OCI-LY7 (cell line): ENCODE measurements around the gene MARK2. TPM values are rescaled to one million over a fixed set of nuclear protein-coding genes. Genes with fewer than 3 reads are reported as not detected.

Source experiments
- BruUV-seq: library from RNA; stranded (reverse); fragments of 400-500 nt; replicated peaks from 2 replicates; lab custom pipeline; 2021; lab: Mats Ljungman, UMichigan
- CTCF ChIA-PET: fragments of 300-600 bp; sonication (Branson Sonifier 250); formaldehyde crosslinking; loops from one replicate; lab custom pipeline; 2022; ENCODE audit warnings: antibody characterized with exemption; ENCODE audit not compliant: unreplicated experiment; lab: Charles Lee
- POLR2A ChIA-PET: fragments of 300-600 bp; sonication (Branson Sonifier 250); formaldehyde crosslinking; loops from one replicate; lab custom pipeline; 2022; ENCODE audit warnings: antibody characterized with exemption; lab: Charles Lee
- DNase-seq: peaks from one replicate; pipeline ENCODE4 v3.0.0-alpha.2; 2015; ENCODE audit warnings: low spot score
- H2AFZ ChIP-seq: fragments of 200-600 bp; sonication (generic), shearing (Covaris generic); 2 replicates; pipeline ENCODE4 v1.6.1; 2014; ENCODE audit warnings: mild to moderate bottlenecking, antibody characterized with exemption, low read length, moderate library complexity
- H3K27ac ChIP-seq: fragments of 200-600 bp; sonication (generic); 2 replicates; pipeline ENCODE4 v1.5.1; 2014; ENCODE audit warnings: mixed run types, low read depth, mild to moderate bottlenecking, moderate library complexity, low read length, inconsistent platforms; ENCODE audit not compliant: poor library complexity, severe bottlenecking
- H3K36me3 ChIP-seq: fragments of 200-600 bp; sonication (generic); 2 replicates; pipeline ENCODE4 v1.6.1; 2014; ENCODE audit warnings: mild to moderate bottlenecking, antibody characterized with exemption, low read length, moderate library complexity, mixed read lengths; ENCODE audit not compliant: insufficient read depth
- H3K4me1 ChIP-seq: fragments of 200-600 bp; sonication (generic); 2 replicates; pipeline ENCODE4 v1.5.1; 2014; ENCODE audit warnings: mild to moderate bottlenecking, low read length; ENCODE audit not compliant: insufficient read depth, poor library complexity, severe bottlenecking
- H3K4me2 ChIP-seq: fragments of 200-600 bp; sonication (generic); 2 replicates; pipeline ENCODE4 v1.6.1; 2014; ENCODE audit warnings: mild to moderate bottlenecking, low read length
- H3K4me3 ChIP-seq: fragments of 200-600 bp; sonication (generic); 2 replicates; pipeline ENCODE4 v1.5.1; 2014; ENCODE audit warnings: mild to moderate bottlenecking, low read depth, low read length; ENCODE audit not compliant: poor library complexity, severe bottlenecking
- H3K79me2 ChIP-seq: fragments of 200-600 bp; sonication (generic); 2 replicates; pipeline ENCODE4 v1.6.1; 2016; ENCODE audit warnings: low read depth, mild to moderate bottlenecking, low read length, moderate library complexity, mixed read lengths; ENCODE audit not compliant: insufficient read depth
- H3K9me2 ChIP-seq: fragments of 200-600 bp; sonication (generic); 2 replicates; pipeline ENCODE4 v1.6.1; 2016; ENCODE audit warnings: mild to moderate bottlenecking, low read length, mixed read lengths; ENCODE audit not compliant: insufficient read depth
- H3K9me3 ChIP-seq: fragments of 200-600 bp; sonication (generic); 2 replicates; pipeline ENCODE4 v1.6.1; 2014; ENCODE audit warnings: mild to moderate bottlenecking, mixed run types, low read length, mixed read lengths
- H4K20me1 ChIP-seq: fragments of 200-600 bp; sonication (generic); 2 replicates; pipeline ENCODE4 v1.6.1; 2014; ENCODE audit warnings: mild to moderate bottlenecking, antibody characterized with exemption, low read length, moderate library complexity, mixed read lengths; ENCODE audit not compliant: insufficient read depth
- CTCF ChIP-seq: fragments of 200-600 bp; sonication (generic); conservative IDR thresholded peaks from 2 replicates; pipeline ENCODE4 v1.5.1; 2014; ENCODE audit warnings: mild to moderate bottlenecking, antibody characterized with exemption, low read length, moderate library complexity, mixed read lengths
- EZH2phosphoT487 ChIP-seq: fragments of 200-600 bp; sonication (generic); IDR thresholded peaks from 2 replicates; pipeline ENCODE4 v1.6.1; 2018; ENCODE audit warnings: low read depth, borderline replicate concordance, mild to moderate bottlenecking, mixed run types, antibody characterized with exemption, low read length, moderate library complexity, mixed read lengths
- intact Hi-C: fragments of 100-400 bp; cut with micrococcal nuclease; formaldehyde crosslinking; loops from one replicate; pipeline ENCODE4 v1.10.0; 2022; ENCODE audit not compliant: unreplicated experiment
- total RNA-seq, 2 experiments: library from RNA; depleted of rRNA in 1 of 2; stranded (reverse); fragments of >200 nt in 1 of 2; shearing (Covaris generic) in 1 of 2; gene quantifications; 2 replicates each; pipeline ENCODE4 v1.2.3, GENCODE V29; 2014 to 2022

MARK2 gene
- total RNA-seq, 2 experiments from 2014 or later: 22.7 to 45.4 TPM

- H3K4me3 ChIP-seq: no peak overlapping the region
- H3K36me3 ChIP-seq: peaks cover 24% of the 10 kb centered on the region
- intact Hi-C loops: no loop called here
- ChIA-PET CTCF (no interaction called here), POLR2A (interaction anchor here (0.8 to 1.6 kb wide), 4 partner anchors 8 to 19 kb away, joined by 3 to 5 read pairs (median 4); no protein-coding TSS in a partner anchor)
- TF ChIP-seq CTCF: no peak
- no peak for TF ChIP-seq EZH2phosphoT487
- no peak overlapping the region for H2AFZ ChIP-seq
- H3K79me2 ChIP-seq: peaks cover 39% of the 10 kb centered on the region
- peaks cover 16% of the 10 kb centered on the region for H4K20me1 ChIP-seq
- H3K4me1 ChIP-seq: peaks cover 30% of the 10 kb centered on the region
- H3K9me3 ChIP-seq: no peaks in the 10 kb centered on the region
- DNase-seq: no peak
- no peaks in the 10 kb centered on the region for H3K9me2 ChIP-seq
- no peak overlapping the region for H3K4me2 ChIP-seq
- no TSS peak for BruUV-seq
- H3K27ac ChIP-seq: no peak overlapping the region
Measured at GRCh38 chr11:63884196-63884932, 45.5 kb downstream of the MARK2 start.

- H3K4me3 ChIP-seq: peak overlapping the region; percentile 63
- no peak overlapping the region for H2AFZ ChIP-seq
- no peak for DNase-seq
- H3K9me3 ChIP-seq: no peaks in the 10 kb centered on the region
- CTCF ChIA-PET: interaction anchor here (0.7 kb wide), 1 partner anchor 11 kb away, joined by 6 read pairs; no protein-coding TSS in a partner anchor
- H4K20me1 ChIP-seq: peaks cover 21% of the 10 kb centered on the region
- no TSS peak for BruUV-seq
- H3K79me2 ChIP-seq: peaks cover 47% of the 10 kb centered on the region
- TF ChIP-seq CTCF (no peak), EZH2phosphoT487 (no peak)
- no peaks in the 10 kb centered on the region for H3K9me2 ChIP-seq
- intact Hi-C loops: loop anchor here (5.0 kb wide), 1 partner anchor 35 kb away; no protein-coding TSS in a partner anchor
- H3K36me3 ChIP-seq: peaks cover 47% of the 10 kb centered on the region
- H3K4me1 ChIP-seq: peaks cover 31% of the 10 kb centered on the region
- peak overlapping the region; percentile 47 for H3K27ac ChIP-seq
- H3K4me2 ChIP-seq: peak overlapping the region; percentile 88
- POLR2A ChIA-PET: interaction anchor here (1.1 kb wide), 1 partner anchor 25 kb away, joined by 3 read pairs; no protein-coding TSS in a partner anchor
Measured at GRCh38 chr11:63887386-63887999, 48.6 kb downstream of the MARK2 start.
